Stomach (tissue), 9 donors: ENCODE data around the gene MTA2. TPM values are rescaled to one million over a fixed set of nuclear protein-coding genes. Genes with fewer than 3 reads are reported as not detected.

Experiments used
- DNase-seq, 2 donors: peaks; one replicate each; pipeline versions ENCODE4 v3.0.0 to v3.0.0-alpha.2; 2013 to 2019
- H3K27ac ChIP-seq, 5 donors: fragments of 200-600 bp in 4 of 5; sonication (generic) in 4 of 5; one replicate each; pipeline ENCODE4 v1.5.1; 2013 to 2019; ENCODE audit warnings: mild to moderate bottlenecking in 1 of 5, moderate library complexity in 1 of 5
- H3K27me3 ChIP-seq, 3 donors: fragments of 200-600 bp; sonication (generic); one replicate each; pipeline ENCODE4 v1.5.1; 2017 to 2019; ENCODE audit warnings: mixed run types in 1 of 3
- H3K36me3 ChIP-seq, 4 donors: fragments of 200-600 bp; sonication (generic); 1 replicate in 3 of 4; 2 replicates in 1 of 4; pipeline ENCODE4 v1.5.1; 2016 to 2019
- H3K4me1 ChIP-seq, 4 donors: fragments of 200-600 bp; sonication (generic); one replicate each; pipeline ENCODE4 v1.5.1; 2016 to 2019
- H3K4me3 ChIP-seq, 4 donors: fragments of 200-600 bp; sonication (generic) in 3 of 4; one replicate each; pipeline ENCODE4 v1.5.1; 2016 to 2019; ENCODE audit warnings: mild to moderate bottlenecking in 1 of 4
- H3K9me3 ChIP-seq, 4 donors: fragments of 200-600 bp; sonication (generic); one replicate each; pipeline ENCODE4 v1.5.1; 2016 to 2019
- CTCF ChIP-seq, 7 experiments: fragments of 450-650 bp in 4 of 7; fragments of 200-600 bp in 3 of 7; sonication (generic) in 3 of 7; IDR thresholded peaks; one replicate each; pipeline ENCODE4 v1.5.1; 2016 to 2019; ENCODE audit warnings: antibody characterized with exemption in 7 of 7, control low read depth in 2 of 7, mild to moderate bottlenecking in 1 of 7
- EP300 ChIP-seq: sonication (generic); formaldehyde crosslinking; IDR thresholded peaks from one replicate; pipeline ENCODE4 v1.6.1; 2017; ENCODE audit warnings: antibody characterized with exemption
- POLR2A ChIP-seq, 4 donors: fragments of 450-650 bp; IDR thresholded peaks; one replicate each; pipeline ENCODE4 v1.6.1; 2016; ENCODE audit warnings: antibody characterized with exemption in 4 of 4, control low read depth in 2 of 4, mild to moderate bottlenecking in 1 of 4, moderate library complexity in 1 of 4
- POLR2AphosphoS5 ChIP-seq, 3 donors: sonication (generic); formaldehyde crosslinking; IDR thresholded peaks; one replicate each; pipeline ENCODE4 v1.6.1; 2016; ENCODE audit warnings: antibody characterized with exemption in 3 of 3
- WGBS, 5 donors: extraction: QIAGEN DNeasy Blood & Tissue Kit in 3 of 5; methylation state at CpG; one replicate each; pipeline versions ENCODE4 v1.1.5 to v1.1.7; 2013 to 2018; 5-methylcytosine and 5-hydroxymethylcytosine counted together
- intact Hi-C: fragments of 100-400 bp; cut with DNase I; formaldehyde crosslinking; loops from one replicate; pipeline ENCODE4 v1.15.1; 2023; ENCODE audit warnings: low total_unique reads
- polyA plus RNA-seq, 3 donors: library from polyadenylated mRNA; stranded (reverse); fragments of 200-250 nt; gene quantifications; one replicate each; pipeline ENCODE4 v1.2.3, GENCODE V29; 2013
- total RNA-seq, 5 donors: library from RNA; depleted of rRNA; stranded (reverse); fragments of >200 nt; gene quantifications; one replicate each; pipeline versions ENCODE4 v1.1.0 to v1.2.3, GENCODE V29; 2014 to 2016
- donor health status: healthy with polysubstance abuse.
- donor health status: Bipolar disorder and iron deficiency.
- donor health status: healthy.

Gene MTA2
- total and polyA plus RNA-seq, 8 donors = 32.8 to 110 (median 56.5) TPM

DNA sequence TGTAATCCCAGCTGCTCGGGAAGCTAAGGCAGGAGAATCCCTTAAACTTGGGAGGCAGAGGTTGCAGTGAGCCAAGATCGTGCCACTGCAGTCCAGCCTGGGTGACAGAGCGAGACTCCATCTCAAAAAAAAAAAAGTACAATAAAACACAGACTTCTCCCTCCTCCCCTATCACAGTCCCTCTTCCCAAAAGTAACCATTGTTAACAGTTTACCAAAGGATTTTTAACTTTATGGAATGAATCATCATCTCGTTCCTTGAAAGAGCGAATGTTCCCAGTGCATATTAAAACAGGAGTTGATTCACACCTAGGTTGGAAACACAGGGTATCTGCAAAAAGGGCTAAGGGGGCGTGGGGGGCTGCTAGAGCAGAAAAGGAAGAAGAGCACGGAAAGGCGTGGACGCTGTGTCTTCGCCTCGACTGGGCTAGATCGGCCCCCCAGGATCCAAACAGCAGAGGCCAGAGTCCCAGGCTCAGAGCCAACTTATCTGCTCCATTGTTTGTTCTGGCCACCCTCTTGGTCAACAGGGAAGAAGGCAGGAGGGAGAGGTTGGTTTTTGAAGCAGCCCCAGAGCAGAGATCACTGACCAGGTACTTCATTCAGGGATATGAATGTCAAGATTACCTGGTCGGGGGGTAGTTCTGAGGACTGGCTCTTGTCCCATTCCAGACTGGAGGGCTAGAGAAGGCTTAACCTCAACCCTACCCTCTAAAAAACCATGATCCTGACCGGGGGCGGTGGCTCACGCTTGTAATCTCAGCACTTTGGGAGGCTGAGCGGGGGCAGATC lies 52.9 kb downstream of the MTA2 start:
- H3K27ac ChIP-seq = peak overlapping the region; percentile 93 to 99 (median 96)
- peaks cover 63 to 81% (median 77%) of the 10 kb centered on the region in 4 donors for H3K4me1 ChIP-seq
- no peak for TF ChIP-seq EP300
- peak in 2 of 3 donors; percentile 43 to 57 for TF ChIP-seq POLR2AphosphoS5 (IDR thresholded peaks at IDR 0.05)

GRCh38 chr11:62547691-62548281 lies 53.9 kb downstream of the MTA2 start:
- H3K27ac ChIP-seq = peak overlapping the region; percentile 93 to 99 (median 96)
- intact Hi-C loops = no loop called here
- no peaks in the 10 kb centered on the region for H3K36me3 ChIP-seq
- no peaks in the 10 kb centered on the region for H3K27me3 ChIP-seq
- peak; percentile 51 to 62 for DNase-seq
- peaks cover 63 to 81% (median 78%) of the 10 kb centered on the region in 4 donors for H3K4me1 ChIP-seq
- 26 to 33% (median 28%) methylated on average over 7 to 8 of the region's 8 CpGs for WGBS, 5 donors
- no peaks in the 10 kb centered on the region for H3K9me3 ChIP-seq
- TF ChIP-seq POLR2A (IDR thresholded peaks at IDR 0.05) (no peak), POLR2AphosphoS5 (IDR thresholded peaks at IDR 0.05) (no peak)
- H3K4me3 ChIP-seq = peak overlapping the region; percentile 83 to 95 (median 88)

More for the DNA sequence above, 52.9 kb downstream of the MTA2 start:
- WGBS, 5 donors = 19 to 60% (median 40%) methylated on average over 17 of the region's 17 CpGs
- peak; percentile 82 to 88 for DNase-seq
- Histone ChIP-seq H3K27me3 (no peaks in the 10 kb centered on the region), H3K4me3 (peak overlapping the region in 1 of 4 donors; percentile 4), H3K36me3 (no peaks in the 10 kb centered on the region), H3K9me3 (no peaks in the 10 kb centered on the region)
- intact Hi-C loops = no loop called here

DNA sequence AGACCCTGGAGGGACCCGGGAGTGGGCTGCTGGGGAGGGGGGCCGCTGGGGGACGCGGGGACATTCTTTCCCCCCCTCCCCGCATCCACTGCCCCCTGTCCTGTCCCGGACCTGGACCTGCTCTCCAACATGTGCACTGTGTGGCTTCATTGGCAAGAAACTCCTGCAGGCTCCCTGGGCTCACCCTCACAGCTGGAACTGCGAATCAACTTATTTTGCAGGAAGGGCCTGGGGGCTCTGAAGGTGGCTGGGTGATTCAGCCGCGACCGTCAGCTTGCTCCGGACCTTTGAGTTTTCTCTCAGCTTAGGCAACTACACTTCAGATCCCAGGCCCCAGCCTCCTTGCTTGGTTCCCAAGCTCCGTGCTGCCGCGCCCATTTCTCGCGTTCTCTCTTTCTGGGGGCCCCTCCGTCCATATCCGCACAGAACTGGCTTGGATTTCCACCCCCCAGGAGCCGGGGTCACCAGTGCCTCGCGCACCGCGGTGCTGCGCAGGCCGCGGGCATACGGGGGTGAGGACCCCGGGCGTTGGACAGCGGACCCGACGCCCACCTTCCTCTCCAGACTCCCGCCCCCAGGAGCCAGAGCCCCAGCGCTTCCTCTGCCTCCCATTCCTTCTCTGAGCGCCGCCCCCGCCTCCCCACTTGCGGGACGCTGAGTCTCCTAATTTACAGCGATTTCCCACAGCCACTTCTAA lies 54.6 kb downstream of the MTA2 start:
- Histone ChIP-seq H3K27me3 (no peaks in the 10 kb centered on the region), H3K27ac (peak overlapping the region; percentile 93 to 99 (median 96)), H3K36me3 (no peaks in the 10 kb centered on the region), H3K9me3 (no peaks in the 10 kb centered on the region), H3K4me3 (peak overlapping the region; percentile 83 to 95 (median 88)), H3K4me1 (peaks cover 63 to 81% (median 78%) of the 10 kb centered on the region in 4 donors)
- WGBS, 5 donors = 6 to 15% (median 10%) methylated on average over 32 to 40 of the region's 40 CpGs
- DNase-seq = peak in 1 of 2 donors; percentile 78
- intact Hi-C loops = no loop called here
- TF ChIP-seq EP300 = no peak
- TF ChIP-seq POLR2A (IDR thresholded peaks at IDR 0.05) = no peak
- no peak for TF ChIP-seq POLR2AphosphoS5 (IDR thresholded peaks at IDR 0.05)
- no peak for TF ChIP-seq CTCF (IDR thresholded peaks at IDR 0.05)

DNA sequence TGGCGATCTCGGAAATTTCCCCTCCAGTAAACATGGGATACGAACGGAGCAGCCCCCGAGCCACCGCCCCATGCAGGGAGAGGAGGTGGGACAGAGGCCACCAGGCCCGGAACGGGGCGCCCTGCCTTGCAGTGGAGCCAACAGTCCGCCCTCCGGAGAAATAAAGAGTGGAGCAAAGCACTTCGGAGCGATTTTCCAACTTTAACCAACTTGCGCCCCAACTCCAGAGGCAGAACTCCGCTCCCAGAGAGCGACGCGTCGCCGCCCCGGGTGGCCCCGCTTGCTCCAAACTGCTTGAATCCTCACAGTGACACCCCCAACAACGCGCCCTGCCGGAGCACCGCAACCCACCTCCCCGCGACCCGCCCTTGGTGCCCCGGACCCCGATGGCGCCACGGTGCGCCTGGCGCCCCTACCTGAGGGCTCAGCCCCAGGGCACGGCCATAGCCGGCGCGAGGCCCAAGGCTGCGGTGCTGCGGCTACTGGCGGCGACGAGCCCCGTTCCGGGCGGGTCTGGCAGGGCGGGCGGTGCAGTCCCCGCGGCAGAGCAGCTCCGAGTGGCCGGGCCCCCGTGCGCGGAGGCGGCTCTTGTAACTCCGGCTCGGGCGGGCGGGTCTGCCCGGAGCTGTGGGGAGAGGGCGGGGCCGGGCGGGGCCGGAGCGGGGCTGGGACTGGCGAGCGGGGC lies 55.3 kb downstream of the MTA2 start, which contains the start of gene AHNAK:
AHNAK (minus strand) TSS at position 563 of the 685 bp plus-strand sequence. CDS start 10,708 bp downstream, outside the sequence.
- H3K9me3 ChIP-seq = no peaks in the 10 kb centered on the region
- H3K4me3 ChIP-seq = peak within 1 kb of the TSS; percentile 83 to 95 (median 88)
- peak within 1 kb of the TSS; percentile 93 to 99 (median 96) for H3K27ac ChIP-seq
- intact Hi-C loops = no loop called here
- H3K4me1 ChIP-seq = peaks cover 63 to 81% (median 78%) of the 10 kb centered on the region in 4 donors
- 0 to 3% (median 0%) methylated on average over 14 to 69 of the region's 69 CpGs for WGBS, 5 donors
- no peaks in the 10 kb centered on the region for H3K27me3 ChIP-seq
- peak; percentile 87 to 94 for DNase-seq
- TF ChIP-seq POLR2AphosphoS5 (IDR thresholded peaks at IDR 0.05) = peak; percentile 69 to 96 (median 94)
- TF ChIP-seq CTCF (IDR thresholded peaks at IDR 0.05) = no peak
- peak in 1 of 4 donors; percentile 51 for TF ChIP-seq POLR2A (IDR thresholded peaks at IDR 0.05)
- no peak for TF ChIP-seq EP300
- no peaks in the 10 kb centered on the region for H3K36me3 ChIP-seq
